Inflammatory macrophage (primary cell): ENCODE data around the gene SYCP3.

Experiments used
- DNase-seq, 2 donors: peaks; one replicate each; pipeline ENCODE4 v3.0.0-alpha.2; 2020 to 2022
- total RNA-seq, 18 experiments: gene quantifications; one replicate each; lab custom pipeline; 2026; ENCODE audit warnings: mixed read lengths in 6 of 18, inconsistent platforms in 2 of 18; lab: John Stamatoyannopoulos, UW

Gene SYCP3
- total RNA-seq, result 0.10 to 0.81 (median 0.28) reads per million in 18 experiments

GRCh38 chr12:101738920-101739665 is at the start of gene SYCP3:
Gene SYCP3, minus strand, starts transcription at chr12:101739462. Its CDS starts 1,527 bp downstream, at chr12:101737935.
- no peak for DNase-seq

GRCh38 chr12:101785671-101786070 is 46.4 kb upstream of the SYCP3 start:
- DNase-seq, result no peak

- DNase-seq, result no peak
Measured at GRCh38 chr12:101784376-101784775, 45.1 kb upstream of the SYCP3 start.

- DNase-seq, result no peak
Measured at GRCh38 chr12:101783838-101784237, 44.6 kb upstream of the SYCP3 start.

- DNase-seq, result no peak
Measured at GRCh38 chr12:101783150-101783549, 43.9 kb upstream of the SYCP3 start.

- DNase-seq, result no peak
Measured at GRCh38 chr12:101782273-101782731, 43.0 kb upstream of the SYCP3 start.

GRCh38 chr12:101781834-101782233 is 42.6 kb upstream of the SYCP3 start:
- no peak for DNase-seq

- peak; percentile 58 to 77 for DNase-seq
Measured at GRCh38 chr12:101780599-101780998, 41.3 kb upstream of the SYCP3 start.

GRCh38 chr12:101779626-101780025 is 40.4 kb upstream of the SYCP3 start:
- no peak for DNase-seq

- no peak for DNase-seq
Measured at GRCh38 chr12:101779200-101779599, 39.9 kb upstream of the SYCP3 start.

GRCh38 chr12:101777978-101778377 is 38.7 kb upstream of the SYCP3 start:
- no peak for DNase-seq

- peak; percentile 71 to 73 for DNase-seq
Measured at GRCh38 chr12:101777485-101777884, 38.2 kb upstream of the SYCP3 start.

- no peak for DNase-seq
Measured at GRCh38 chr12:101775816-101776215, 36.6 kb upstream of the SYCP3 start.

- DNase-seq, result peak; percentile 85
Measured at GRCh38 chr12:101773650-101774162, 34.4 kb upstream of the SYCP3 start.

- peak; percentile 62 to 78 for DNase-seq
Measured at GRCh38 chr12:101772012-101772775, 32.9 kb upstream of the SYCP3 start.

- no peak for DNase-seq
Measured at GRCh38 chr12:101769865-101770264, 30.6 kb upstream of the SYCP3 start.

- no peak for DNase-seq
Measured at GRCh38 chr12:101768781-101769180, 29.5 kb upstream of the SYCP3 start.

- no peak for DNase-seq
Measured at GRCh38 chr12:101767537-101767936, 28.3 kb upstream of the SYCP3 start.

- no peak for DNase-seq
Measured at GRCh38 chr12:101764051-101764792, 25.0 kb upstream of the SYCP3 start.

GRCh38 chr12:101763246-101763931 is 24.1 kb upstream of the SYCP3 start:
- DNase-seq, result peak; percentile 90 to 92

- DNase-seq, result no peak
Measured at GRCh38 chr12:101761781-101762180, 22.5 kb upstream of the SYCP3 start.

GRCh38 chr12:101761350-101761749 is 22.1 kb upstream of the SYCP3 start:
- DNase-seq, result peak; percentile 52 to 58
